GM19035 (cell line): ENCODE measurements around the gene ACP7.
A peak's percentile ranks its signal among the peaks of the same experiment; 100 is the strongest.
"Not testable (repeated sequence)": the region's sequence is repeated elsewhere in the genome, so short reads cannot be mapped to it uniquely, and the experiment has no call there.

ENCODE experiments used
- ATAC-seq: cut with Tn5 transposase; IDR thresholded peaks from one replicate; pipeline ENCODE4 v1.9.1; 2021; ENCODE audit not compliant: unreplicated experiment

The ACP7 gene

DNA sequence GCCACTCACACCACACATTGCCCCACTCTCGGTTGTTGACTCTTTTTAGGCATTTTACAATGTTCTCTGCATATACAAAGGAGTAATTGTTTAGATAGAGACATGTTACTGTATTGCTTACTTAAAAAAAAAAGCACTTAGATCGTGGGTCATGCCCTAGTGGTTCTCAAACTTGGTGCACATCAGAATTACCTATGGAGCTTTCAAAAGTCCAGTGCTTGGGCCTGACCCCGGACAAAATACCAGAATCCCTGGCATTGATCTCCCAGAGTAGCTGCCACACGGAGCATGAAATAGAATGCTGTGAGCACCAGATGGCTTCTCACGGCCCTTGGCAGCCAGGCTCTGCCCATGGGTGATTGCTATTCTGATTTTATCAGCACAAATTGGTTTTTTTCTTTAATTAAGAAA, 20.0 kb downstream of the ACP7 start:
- no peak for ATAC-seq

DNA sequence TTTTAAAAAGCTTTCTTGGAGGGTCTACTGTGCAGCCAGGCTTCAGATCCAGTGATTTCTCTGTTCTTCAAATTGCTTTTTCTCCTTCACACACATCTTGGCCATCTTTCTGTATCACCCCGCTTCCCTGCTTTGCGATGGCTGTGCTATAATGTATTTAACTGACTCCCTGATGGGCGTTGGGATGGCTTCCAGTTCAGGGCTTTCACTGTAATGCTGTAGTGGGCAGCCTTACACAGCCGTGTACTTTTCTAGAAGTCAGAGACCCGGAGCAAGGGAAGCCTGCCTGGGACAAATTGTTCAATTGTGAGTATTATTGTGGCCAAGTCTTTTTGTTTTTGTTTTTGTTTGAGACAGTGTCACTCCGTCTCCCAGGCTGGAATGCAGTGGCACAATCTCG, 22.0 kb downstream of the ACP7 start:
- no peak for ATAC-seq

DNA sequence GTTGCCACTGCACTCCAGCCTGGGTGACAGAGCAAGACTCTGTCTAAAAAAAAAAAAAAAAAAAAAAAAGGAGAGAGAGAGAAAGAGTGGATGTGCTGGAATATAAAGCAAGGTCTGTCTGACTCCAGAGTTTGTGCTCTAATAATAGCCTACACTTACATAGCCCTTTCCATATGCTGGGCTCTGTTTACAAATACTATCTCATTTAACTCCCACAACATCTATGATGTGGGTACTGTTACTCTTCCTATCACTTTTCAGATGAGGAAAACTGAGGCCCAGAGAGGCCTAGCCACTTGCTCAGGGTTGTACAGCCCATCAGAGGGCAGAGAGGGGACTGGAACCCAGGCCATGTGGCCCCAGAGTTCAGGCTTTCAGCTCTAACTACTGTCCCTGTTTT, 25.5 kb downstream of the ACP7 start:
- no peak for ATAC-seq

DNA sequence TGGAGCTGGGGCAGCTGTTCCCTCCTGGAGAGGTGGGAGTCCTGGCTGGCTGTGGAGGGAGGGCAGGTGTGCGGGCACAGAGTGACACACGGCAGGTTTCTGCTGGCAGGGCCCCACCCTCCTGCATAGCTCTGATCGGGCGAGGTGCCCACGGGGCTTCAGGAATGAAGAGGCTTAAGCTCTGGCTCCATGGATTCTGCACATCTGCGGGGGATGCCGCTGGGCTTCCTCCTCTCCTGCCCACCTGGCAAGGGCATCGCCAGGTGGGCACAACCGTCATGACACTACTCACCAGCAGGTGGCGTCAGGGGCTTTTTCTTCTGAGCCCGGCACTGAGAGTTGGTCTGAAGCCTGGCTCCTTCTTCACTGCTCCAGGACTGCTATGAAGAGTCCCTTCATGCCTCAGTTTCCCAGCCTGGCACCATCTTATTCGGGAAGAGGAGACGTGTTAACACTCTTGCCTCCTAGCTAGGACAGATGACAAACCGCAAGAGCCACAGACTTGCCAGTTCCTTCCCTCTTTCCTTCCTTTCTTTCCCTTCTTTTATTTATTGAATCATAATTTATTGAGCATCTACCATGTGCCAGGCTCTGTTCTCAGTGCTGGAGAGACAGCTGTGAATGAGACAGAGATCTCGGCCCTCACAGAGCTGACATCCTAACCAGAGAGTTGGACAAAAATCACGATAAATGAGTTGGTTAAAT, 26.2 kb downstream of the ACP7 start:
- no peak for ATAC-seq

DNA sequence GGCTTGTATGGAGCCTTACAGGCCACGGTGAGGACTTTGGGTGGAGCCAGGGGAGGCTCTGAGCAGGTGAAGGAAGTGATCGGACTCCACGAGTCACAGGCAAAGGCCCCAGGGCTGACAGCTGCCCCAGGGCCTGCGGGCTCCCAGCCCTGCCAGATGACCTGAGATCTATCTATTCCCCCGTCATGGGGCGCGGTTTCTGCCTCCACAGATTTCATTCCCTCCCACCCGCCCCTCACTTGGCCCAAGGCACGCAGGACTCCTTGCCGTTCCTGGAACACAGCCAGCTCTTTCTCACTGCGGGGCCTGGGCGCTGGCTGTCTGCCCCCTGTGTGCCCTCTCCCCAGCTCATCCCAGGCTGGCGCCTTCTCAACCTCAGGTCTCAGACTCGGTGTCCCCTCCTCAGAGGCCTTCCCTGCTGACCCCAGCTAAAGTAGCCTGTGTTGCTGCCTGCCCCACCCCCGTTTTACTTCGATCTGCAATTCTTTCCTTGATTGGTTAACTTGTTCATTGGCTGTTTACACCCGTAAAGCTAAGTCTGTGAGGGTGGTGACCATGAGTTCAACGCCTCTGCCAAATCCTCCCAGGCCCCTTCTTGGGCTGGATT, 27.5 kb downstream of the ACP7 start:
- ATAC-seq, result no peak

DNA sequence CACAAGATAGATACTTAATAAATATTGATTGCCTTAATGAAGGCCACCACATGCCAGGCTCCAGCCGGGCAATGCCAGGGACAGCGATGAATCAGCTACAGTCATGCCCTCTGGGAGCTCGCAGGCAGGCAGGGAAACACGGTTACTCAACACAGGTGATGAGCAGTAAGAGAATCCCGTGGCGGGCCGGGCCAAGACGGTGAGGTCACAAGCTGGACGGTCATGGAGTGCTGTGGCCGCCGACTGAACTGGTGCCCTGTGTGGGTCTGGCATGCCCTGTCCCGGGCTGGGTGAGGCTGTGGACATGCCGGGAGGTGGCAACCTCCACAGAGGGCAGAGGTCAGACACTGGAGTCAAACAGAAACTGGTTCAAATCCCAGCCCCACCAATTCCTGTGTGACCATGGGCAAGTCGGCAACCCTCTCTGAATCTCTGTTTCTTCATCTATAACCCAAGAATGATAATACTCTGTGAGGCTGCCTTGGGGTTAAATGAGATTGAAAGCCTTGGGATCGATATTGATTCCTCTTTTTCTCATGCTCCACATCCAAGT, 28.2 kb downstream of the ACP7 start:
- ATAC-seq, result no peak

DNA sequence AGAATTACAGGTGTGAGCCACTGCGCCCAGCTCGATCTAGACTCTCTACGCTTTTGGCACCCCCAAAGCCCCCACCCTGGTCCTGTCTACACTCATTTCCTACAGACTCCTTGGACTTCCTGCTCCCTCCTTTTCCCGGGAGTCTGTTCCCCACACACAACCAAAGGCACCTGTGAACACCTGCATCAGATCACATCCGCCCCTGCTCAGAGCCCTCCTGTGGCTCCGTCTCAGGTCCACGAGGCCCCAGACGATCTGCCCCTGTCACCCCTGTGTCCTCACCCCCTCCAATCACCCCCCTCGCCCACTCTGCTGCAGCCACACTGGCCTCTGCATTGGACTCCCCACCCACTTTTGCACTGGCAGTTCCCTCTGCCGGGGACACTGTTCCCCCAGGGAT, 29.0 kb downstream of the ACP7 start:
- no peak for ATAC-seq

DNA sequence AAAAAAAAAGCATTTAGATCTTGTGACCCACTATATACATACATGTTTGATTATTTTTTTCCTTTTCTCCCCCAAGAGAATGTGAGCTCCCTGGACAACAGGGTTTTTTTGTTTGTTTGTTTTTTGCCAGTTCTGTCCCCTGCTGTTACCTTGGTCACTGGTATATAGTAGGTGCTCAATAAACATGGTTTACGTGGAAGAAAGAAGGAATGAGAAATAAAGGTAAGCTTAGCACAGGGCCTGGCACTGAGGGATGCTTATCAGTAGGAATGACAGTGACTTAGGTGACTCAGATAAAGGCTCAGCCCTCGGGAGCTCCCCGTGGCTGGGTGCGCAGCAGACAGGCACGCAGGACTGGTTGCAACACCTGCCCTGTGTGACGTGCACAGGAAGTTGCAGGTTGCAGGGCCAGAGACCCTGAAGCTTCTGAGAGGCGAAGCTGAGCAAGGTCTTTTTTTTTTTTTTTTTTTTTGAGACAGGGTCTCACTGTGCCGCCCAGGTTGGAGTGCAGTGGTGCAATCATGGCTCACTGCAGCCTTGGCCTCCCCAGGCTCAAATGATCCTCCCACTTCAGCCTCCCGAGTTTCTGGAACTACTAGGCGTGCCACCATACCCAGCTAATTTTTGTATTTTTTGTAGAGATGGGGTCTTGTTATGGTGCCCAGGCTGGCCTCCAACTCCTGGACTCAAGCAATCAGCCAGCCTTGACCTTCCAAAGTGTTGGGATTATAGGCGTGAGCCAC, 31.1 kb downstream of the ACP7 start:
- no peak for ATAC-seq

DNA sequence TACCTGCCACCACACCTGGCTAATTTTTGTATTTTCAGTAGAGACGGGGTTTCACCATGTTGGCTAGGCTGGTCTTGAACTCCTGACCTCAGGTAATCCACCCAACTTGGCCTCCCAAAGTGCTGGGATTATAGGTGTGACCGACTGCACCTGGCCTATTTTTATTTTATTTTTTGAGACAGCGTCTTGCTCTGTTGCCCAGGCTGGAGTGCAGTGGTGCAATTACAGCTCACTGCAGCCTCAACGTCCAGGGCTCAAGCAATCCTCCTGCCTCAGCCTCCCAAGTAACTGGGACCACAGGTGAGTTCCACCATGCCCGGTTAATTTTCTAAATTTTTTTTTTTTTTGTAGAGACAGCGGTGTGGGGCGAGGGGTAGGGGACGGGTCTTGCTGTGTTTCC, 32.9 kb downstream of the ACP7 start:
- ATAC-seq, result not testable (repeated sequence)

DNA sequence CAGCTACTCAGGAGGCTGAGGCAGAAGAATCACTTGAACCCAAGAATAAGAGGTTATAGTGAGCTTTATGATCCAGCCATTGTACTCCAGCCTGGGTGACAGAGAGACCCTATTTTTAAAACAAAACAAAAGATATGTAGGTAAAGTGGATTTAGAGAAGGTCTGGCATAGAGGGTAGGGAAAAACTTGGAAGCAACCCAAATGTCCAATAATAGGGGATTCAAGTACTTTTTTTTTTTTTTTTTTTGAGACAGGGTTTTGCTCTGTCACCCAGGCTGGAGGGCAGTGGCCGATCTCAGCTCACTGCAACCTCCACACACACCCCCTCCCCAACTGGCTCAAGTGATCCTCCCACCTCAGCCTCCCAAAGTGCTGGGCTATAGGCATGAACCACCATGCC, 35.7 kb downstream of the ACP7 start:
- no peak for ATAC-seq

DNA sequence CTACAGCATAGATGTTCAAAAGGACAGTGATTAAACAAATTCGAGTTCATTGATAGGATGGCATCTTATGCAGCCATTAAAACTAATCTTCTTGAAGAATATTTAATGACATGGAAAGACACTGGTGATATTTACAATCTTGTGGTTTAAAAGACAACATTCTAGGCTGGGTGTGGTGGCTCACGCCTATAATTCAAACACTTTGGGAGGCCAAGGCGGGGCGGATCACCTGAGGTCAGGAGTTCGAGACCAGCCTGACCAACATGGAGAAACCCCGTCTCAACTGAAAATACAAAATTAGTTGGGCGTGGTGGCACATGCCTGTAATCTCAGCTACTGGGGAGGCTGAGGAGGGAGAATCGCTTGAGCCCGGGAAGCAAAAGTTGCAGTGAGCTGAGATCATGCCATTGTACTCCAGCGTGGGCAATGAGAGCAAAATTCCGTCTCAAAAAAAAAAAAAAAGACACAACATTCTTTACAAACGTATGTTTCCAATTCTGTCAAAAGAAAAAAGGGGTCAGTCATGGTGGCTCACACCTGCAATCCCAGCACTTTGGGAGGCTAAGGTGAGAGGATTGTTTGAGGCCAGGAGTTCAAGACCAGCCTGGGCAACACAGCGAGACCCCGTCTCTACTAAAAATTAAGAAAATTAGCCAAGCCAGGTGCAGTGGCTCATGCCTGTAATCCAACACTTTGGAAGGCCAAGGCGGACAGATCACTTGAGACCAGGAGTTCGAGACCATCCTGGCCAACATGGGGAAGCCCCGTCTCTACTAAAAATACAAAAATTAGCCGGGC, 39.0 kb downstream of the ACP7 start:
- no peak for ATAC-seq

DNA sequence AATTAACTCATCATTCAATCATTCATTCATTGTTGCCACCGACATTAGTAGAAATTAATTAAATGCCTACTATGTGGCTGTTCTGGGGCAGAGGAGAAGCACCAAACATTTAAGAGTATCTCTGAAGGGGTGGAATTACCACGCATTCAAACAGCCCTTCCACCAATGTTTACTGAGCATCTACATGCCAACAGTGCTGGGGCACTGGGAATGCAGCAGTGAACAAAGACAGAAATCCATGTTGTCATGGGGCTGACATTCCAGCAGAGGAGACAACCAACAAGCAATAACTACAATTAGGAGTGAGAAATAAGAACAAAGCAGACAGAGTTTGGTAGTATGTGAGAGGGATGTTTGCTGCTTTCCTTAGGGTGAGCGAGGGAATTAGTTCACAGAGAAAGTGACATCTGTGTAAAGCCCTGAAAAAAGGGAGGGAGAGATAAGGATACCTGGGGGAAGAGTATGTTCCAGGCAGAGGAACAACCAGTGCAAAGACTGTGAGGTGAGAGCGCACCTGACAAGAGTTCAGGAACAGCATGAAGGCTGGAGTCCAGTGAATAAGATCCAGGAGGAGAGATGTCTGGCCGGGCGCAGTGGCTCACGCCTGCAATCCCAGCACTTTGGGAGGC, 40.1 kb downstream of the ACP7 start:
- ATAC-seq, result no peak

DNA sequence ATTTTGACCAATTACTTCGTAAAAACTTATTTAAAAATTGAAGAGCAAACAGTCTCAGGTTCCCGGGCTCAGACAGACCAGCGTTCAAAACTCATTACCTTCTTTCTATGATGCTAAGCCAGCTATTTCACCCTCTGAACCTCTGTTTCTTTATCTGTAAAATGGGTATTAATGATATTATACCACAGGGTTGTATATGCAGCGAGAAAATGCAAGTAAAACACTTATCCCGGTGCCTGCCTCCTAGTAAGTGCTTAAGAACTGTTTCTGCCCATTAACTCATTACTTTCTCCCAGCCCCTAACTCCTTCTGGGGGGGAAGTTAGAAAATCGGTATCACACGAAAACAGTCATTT, 41.0 kb downstream of the ACP7 start:
- ATAC-seq, result no peak

DNA sequence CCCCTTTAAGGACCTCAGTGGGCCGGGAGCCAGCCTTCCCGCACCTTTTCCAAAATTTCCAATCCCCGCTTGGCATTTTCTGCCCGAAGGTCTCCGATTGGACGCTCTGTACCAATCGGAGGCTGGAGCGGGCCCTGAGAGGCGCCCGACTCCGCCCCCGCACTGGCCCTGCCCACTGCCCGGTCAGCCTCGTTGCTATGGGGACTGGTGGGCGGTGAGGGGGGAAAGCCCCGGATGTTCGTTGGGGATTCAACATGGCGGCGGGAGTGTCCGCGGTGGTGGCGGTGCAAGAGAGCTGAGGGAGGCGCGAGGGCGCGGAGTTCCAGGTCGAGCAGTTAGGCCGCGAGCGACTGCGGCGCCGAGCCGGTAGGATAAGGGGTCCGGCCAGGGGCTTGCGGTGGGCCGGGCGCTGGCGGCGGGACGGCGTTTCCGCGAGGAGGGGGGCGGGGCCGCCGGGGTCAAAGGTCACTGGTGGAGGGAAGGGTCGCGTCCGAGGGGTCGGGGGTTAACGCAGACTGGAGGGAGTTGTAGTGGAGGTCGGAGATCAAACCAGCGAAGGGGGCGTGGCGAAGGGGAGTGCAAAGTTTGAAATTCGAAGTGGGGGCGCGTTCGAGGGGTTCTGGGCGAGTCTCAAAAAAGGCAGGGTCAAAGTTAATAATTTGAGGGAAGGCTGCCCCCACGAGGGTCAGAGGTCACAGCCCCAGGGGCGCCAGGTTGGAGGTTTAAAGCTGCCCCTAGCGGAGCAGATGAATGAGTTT, 41.6 kb downstream of the ACP7 start, which contains the start of gene PAK4:
PAK4 (plus strand) TSS at position 233 of the 758 bp plus-strand sequence. CDS start 43,768 bp downstream, outside the sequence.
- ATAC-seq, result peak; percentile 96

DNA sequence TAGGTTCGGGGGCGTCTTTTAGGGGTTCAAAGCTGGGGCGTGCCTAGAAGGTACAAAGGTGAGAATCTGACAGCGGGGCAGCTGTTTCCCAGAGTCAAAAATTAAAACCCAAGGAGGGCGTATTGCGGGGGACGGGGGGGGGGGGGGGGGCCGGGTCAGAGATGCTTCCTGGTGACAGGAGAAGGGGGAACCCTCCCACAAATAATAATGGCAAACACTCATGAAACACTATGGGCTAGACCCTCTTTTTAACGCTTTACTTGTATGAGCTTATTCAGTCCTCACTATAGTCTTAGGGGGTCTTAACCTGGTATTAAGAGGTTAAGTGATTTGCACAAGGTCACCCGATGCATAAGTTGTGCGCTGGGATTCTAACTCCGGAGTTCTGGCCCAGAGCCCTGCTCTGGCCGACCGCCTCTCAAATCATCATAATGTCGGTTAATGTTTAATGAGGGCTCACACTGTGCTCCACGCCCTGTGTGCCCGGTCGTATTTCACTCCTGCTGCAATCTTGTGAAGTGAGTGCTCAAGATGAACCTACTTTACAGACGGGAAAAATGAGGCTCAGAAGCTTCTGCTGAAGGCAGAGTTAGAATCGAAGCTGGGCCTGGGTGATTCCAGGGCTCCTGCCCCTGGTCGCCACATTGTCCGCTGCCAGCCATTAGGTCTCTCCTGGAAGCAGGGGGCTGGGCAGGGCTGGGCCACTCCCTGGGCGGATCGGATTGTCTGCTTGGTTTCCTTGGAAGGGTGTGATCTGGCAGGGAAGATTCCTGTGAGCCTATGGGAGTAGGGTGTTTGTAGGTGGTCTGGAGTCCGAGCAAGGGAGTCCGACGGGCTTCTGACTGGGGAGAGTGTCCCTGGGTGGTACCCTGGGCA, 42.4 kb downstream of the ACP7 start:
- no peak for ATAC-seq

DNA sequence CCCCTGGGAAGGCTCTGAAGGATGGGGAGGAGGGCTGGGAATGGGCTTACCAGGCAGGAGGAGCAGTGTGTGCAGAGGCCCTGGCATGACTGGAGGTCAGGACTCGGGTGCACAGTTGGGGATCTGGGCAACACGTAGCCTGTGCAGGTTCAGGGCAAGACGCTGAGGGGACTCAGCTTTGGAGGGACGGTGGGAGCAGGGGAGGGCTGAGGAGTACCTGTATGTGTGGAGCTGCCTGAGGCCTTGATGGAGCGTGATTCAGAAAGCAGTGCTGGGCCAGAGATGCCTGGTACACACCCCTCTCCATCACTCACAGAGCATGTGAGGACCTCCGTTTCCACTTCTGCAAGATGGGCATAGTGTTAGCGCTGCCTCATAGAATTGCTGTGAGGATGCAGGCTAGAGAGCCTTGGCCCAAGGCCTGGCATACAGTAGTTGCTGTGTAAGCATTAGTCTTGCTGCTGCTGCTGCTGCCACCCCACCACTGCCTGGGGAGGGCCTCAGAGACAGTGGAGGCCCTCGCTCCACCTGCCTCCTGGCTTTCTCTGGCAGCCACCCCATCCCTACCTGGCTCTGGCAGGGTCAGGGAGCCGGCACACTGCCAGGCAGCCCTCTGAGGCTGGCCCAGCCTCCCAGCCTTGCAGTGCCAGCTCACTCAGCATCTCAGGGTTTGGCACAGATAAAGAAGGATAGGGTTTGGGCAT, 43.8 kb downstream of the ACP7 start:
- no peak for ATAC-seq

DNA sequence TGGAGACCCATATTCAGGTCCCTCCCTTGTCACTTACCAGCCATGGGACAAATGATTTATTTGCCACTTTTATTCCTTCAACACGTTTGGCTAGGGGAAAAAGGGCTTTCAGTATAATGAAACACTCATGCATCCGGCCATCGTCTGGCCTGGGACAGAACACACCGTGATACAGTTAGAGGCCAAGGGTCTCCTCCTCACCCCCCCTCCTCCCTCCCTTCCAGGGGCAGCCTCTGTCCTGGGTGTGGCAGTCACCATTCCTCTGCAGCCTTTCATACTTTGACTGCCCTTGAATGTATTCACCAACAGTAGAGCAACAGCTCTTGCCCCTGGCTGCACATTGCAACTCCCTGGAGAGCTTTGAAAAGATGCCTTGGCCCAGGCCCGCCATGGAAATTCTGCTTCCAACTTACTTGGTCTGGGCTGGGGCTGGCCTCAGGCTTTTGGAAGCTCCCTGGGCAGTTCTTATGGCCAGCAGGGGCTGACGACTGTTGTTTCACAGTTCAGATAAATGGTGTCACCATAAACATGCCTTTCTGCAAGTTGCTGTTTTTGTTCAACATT, 44.4 kb downstream of the ACP7 start:
- no peak for ATAC-seq

DNA sequence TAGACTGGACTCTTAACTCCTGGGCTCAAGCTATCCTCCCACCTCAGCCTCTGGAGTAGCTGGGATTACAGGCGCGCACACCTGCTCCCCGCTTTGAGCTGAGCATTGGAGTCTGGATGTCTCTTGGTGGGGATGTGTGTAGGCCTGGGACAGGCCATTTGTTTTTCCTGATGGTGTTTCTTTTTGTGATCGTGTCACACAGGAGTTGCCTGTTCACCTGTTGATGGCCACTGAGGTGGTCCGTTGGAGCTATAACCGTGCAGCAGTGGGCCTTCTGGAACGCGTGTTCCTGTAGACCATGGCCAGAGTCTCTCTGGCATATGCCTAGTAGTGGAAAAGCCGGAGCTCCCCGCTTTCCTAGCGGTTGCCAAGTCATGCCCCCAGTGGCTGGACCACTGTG, 44.9 kb downstream of the ACP7 start:
- ATAC-seq, result no peak
